Measurements from ENCODE around the gene GP1BA. TPM values are rescaled to one million over a fixed set of nuclear protein-coding genes. Genes with fewer than 3 reads are reported as not detected.
A peak's percentile ranks its signal among the peaks of the same experiment; 100 is the strongest.

The GP1BA gene
- total RNA-seq, 3 donors from 2014 or later (not counting 1 experiment from before 2014, with no cell fraction given): 0.25 to 4.3 (median 2.2) TPM

DNA sequence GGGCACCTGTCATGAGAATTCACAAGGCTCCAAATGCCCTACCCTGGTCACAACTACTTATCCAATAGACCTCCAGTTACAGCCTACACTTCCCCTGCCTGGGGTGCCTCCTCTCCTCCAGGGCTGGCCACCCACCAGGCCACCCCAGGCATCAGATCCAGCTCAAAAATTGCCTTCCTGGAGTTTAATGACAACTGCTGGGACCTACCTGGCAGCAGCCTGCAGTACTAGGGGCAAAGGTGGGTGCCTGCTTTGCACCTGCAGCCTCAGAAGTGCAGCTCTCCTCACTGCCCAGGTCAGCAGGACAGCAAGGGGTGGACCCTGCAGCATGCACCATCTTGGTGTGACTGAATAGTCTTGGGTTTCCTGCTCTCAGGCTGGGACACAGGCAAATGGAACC, 3.6 kb downstream of the GP1BA start:
- H3K27me3 ChIP-seq (ENCODE audit: control insufficient read depth, insufficient read depth, low read length): no peaks in the 10 kb centered on the region
- H3K36me3 ChIP-seq (ENCODE audit: control insufficient read depth, insufficient read depth, low read length): peaks cover 18% of the 10 kb centered on the region
- H3K4me3 ChIP-seq (ENCODE audit: low read length): no peak overlapping the region
- DNase-seq (no peak), ATAC-seq (no peak)
- Mint-ChIP-seq H3K36me3 (no peaks in the 10 kb centered on the region), H3K4me1 (peaks cover 35 to 68% of the 10 kb centered on the region in 2 donors), H3K27ac (peak overlapping the region; percentile 48 to 62), H3K9me3 (no peaks in the 10 kb centered on the region), H3K4me3 (no peak overlapping the region), H3K27me3 (ENCODE audit: low read depth in 2 of 2) (peaks cover 0 to 4% of the 10 kb centered on the region in 2 donors)
- intact Hi-C loops (cut with micrococcal nuclease): no loop called here
- TF ChIP-seq, protein P1, sequence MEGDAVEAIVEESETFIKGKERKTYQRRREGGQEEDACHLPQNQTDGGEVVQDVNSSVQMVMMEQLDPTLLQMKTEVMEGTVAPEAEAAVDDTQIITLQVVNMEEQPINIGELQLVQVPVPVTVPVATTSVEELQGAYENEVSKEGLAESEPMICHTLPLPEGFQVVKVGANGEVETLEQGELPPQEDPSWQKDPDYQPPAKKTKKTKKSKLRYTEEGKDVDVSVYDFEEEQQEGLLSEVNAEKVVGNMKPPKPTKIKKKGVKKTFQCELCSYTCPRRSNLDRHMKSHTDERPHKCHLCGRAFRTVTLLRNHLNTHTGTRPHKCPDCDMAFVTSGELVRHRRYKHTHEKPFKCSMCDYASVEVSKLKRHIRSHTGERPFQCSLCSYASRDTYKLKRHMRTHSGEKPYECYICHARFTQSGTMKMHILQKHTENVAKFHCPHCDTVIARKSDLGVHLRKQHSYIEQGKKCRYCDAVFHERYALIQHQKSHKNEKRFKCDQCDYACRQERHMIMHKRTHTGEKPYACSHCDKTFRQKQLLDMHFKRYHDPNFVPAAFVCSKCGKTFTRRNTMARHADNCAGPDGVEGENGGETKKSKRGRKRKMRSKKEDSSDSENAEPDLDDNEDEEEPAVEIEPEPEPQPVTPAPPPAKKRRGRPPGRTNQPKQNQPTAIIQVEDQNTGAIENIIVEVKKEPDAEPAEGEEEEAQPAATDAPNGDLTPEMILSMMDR (IDR thresholded peaks at IDR 0.05): no peak
- H3K4me1 ChIP-seq (ENCODE audit: control insufficient read depth, insufficient read depth, low read length): peaks cover 39% of the 10 kb centered on the region
- H3K9me3 ChIP-seq (ENCODE audit: control insufficient read depth, insufficient read depth, low read length): no peaks in the 10 kb centered on the region
- H3K27ac ChIP-seq (ENCODE audit: low read length): no peak overlapping the region

DNA sequence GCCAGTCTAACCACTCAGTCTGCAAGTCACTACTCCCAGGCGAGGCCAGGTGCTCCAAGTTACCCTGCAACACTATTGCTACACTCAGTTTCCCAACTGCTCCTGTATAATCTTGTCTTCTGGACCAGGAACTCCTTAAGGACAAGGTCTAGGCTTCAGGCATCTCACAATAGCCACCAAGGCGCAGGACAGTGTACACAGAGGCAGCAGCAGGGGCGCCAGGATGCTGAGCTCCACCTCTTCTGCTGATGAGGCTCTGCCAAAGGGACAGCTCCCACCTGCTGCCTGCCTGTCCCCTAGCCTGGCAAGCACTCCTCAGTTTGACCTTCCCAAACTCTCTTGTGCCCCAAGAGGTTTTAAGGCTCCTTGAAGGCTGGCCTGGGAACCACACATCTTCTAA, 4.4 kb downstream of the GP1BA start:
- no peak overlapping the region for H3K4me3 Mint-ChIP-seq
- no peak for ATAC-seq
- peaks cover 18% of the 10 kb centered on the region for H3K36me3 ChIP-seq (ENCODE audit: control insufficient read depth, insufficient read depth, low read length)
- H3K36me3 Mint-ChIP-seq: no peaks in the 10 kb centered on the region
- intact Hi-C loops (cut with micrococcal nuclease): no loop called here
- H3K27ac Mint-ChIP-seq: peak overlapping the region; percentile 48 to 62
- peaks cover 47% of the 10 kb centered on the region for H3K4me1 ChIP-seq (ENCODE audit: control insufficient read depth, insufficient read depth, low read length)
- TF ChIP-seq, protein P1 (IDR thresholded peaks at IDR 0.05): no peak
- no peak overlapping the region for H3K4me3 ChIP-seq (ENCODE audit: low read length)
- H3K27me3 Mint-ChIP-seq (ENCODE audit: low read depth in 2 of 2): peaks cover 0 to 4% of the 10 kb centered on the region in 2 donors
- H3K4me1 Mint-ChIP-seq: peaks cover 43 to 76% of the 10 kb centered on the region in 2 donors
- WGBS (ENCODE audit: insufficient coverage): 92% methylated on average over 3 of the region's 3 CpGs
- H3K27ac ChIP-seq (ENCODE audit: low read length): no peak overlapping the region
- no peaks in the 10 kb centered on the region for H3K9me3 ChIP-seq (ENCODE audit: control insufficient read depth, insufficient read depth, low read length)
- no peak for DNase-seq
- no peaks in the 10 kb centered on the region for H3K27me3 ChIP-seq (ENCODE audit: control insufficient read depth, insufficient read depth, low read length)
- H3K9me3 Mint-ChIP-seq: no peaks in the 10 kb centered on the region

- intact Hi-C loops (cut with micrococcal nuclease): no loop called here
- peaks cover 22% of the 10 kb centered on the region for H3K36me3 ChIP-seq (ENCODE audit: control insufficient read depth, insufficient read depth, low read length)
- peaks cover 53% of the 10 kb centered on the region for H3K4me1 ChIP-seq (ENCODE audit: control insufficient read depth, insufficient read depth, low read length)
- peaks cover 0 to 4% of the 10 kb centered on the region in 2 donors for H3K27me3 Mint-ChIP-seq (ENCODE audit: low read depth in 2 of 2)
- no peak overlapping the region for H3K27ac ChIP-seq (ENCODE audit: low read length)
- ATAC-seq (no peak), DNase-seq (no peak)
- H3K9me3 ChIP-seq (ENCODE audit: control insufficient read depth, insufficient read depth, low read length): no peaks in the 10 kb centered on the region
- TF ChIP-seq, protein P1 (IDR thresholded peaks at IDR 0.05): no peak
- no peaks in the 10 kb centered on the region for H3K27me3 ChIP-seq (ENCODE audit: control insufficient read depth, insufficient read depth, low read length)
- H3K9me3 Mint-ChIP-seq: no peaks in the 10 kb centered on the region
- H3K4me3 ChIP-seq (ENCODE audit: low read length): no peak overlapping the region
- H3K4me1 Mint-ChIP-seq: peaks cover 54 to 82% of the 10 kb centered on the region in 2 donors
- H3K4me3 Mint-ChIP-seq: peak overlapping the region; percentile 17
- WGBS (ENCODE audit: insufficient coverage): 98% methylated on average over 16 of the region's 16 CpGs
- H3K27ac Mint-ChIP-seq: no peak overlapping the region
- no peaks in the 10 kb centered on the region for H3K36me3 Mint-ChIP-seq
Measured at GRCh38 chr17:4937553-4937952, 5.5 kb downstream of the GP1BA start.

DNA sequence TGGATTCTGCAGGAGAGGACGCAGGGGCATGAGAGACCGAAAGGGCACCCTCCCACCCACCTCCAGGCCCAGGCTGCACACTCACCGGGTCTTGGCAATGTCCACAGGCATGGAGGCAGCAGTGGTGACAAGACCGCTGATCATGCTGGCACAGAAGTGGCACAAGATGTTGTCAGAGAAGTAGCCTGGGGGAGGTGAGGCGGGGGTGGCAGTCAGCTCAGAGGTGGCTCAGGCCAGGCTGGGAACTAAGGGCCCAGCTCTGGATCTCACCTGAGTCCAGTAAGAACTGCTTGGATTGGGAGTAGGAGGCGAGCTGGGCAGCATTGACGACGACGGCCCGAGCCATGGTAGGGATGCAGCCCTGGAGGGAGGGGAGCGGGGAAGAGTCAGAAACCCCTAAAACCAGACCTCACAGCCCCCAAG, 6.0 kb downstream of the GP1BA start:
- DNase-seq (no peak), ATAC-seq (no peak)
- Histone ChIP-seq H3K4me3 (ENCODE audit: low read length) (no peak overlapping the region), H3K9me3 (ENCODE audit: control insufficient read depth, insufficient read depth, low read length) (no peaks in the 10 kb centered on the region), H3K4me1 (ENCODE audit: control insufficient read depth, insufficient read depth, low read length) (peaks cover 58% of the 10 kb centered on the region), H3K36me3 (ENCODE audit: control insufficient read depth, insufficient read depth, low read length) (peaks cover 27% of the 10 kb centered on the region), H3K27me3 (ENCODE audit: control insufficient read depth, insufficient read depth, low read length) (no peaks in the 10 kb centered on the region), H3K27ac (ENCODE audit: low read length) (no peak overlapping the region)
- TF ChIP-seq, protein P1 (IDR thresholded peaks at IDR 0.05): no peak
- no peak overlapping the region for H3K27ac Mint-ChIP-seq
- WGBS (ENCODE audit: insufficient coverage): 98% methylated on average over 6 of the region's 11 CpGs
- peak overlapping the region; percentile 76 for H3K4me3 Mint-ChIP-seq
- peaks cover 0 to 4% of the 10 kb centered on the region in 2 donors for H3K27me3 Mint-ChIP-seq (ENCODE audit: low read depth in 2 of 2)
- H3K9me3 Mint-ChIP-seq: no peaks in the 10 kb centered on the region
- intact Hi-C loops (cut with micrococcal nuclease): no loop called here
- no peaks in the 10 kb centered on the region for H3K36me3 Mint-ChIP-seq
- peaks cover 57 to 82% of the 10 kb centered on the region in 2 donors for H3K4me1 Mint-ChIP-seq

Data from natural killer cell (primary cell).